H1 (cell line): ENCODE measurements around the gene TMA7B. TPM values are rescaled to one million over a fixed set of nuclear protein-coding genes. Genes with fewer than 3 reads are reported as not detected.

Experiments
- CTCF ChIA-PET: fragments of 300-600 bp; sonication (Branson Sonifier 250); formaldehyde crosslinking; loops from one replicate; lab custom pipeline; 2021; ENCODE audit not compliant: partially characterized antibody; lab: Charles Lee
- POLR2A ChIA-PET: fragments of 300-600 bp; sonication (Branson Sonifier 250); formaldehyde crosslinking; loops from one replicate; lab custom pipeline; 2021; ENCODE audit warnings: inconsistent platforms; ENCODE audit not compliant: partially characterized antibody; lab: Charles Lee
- DNase-seq, 2 experiments: peaks; one replicate each; pipeline versions ENCODE4 v3.0.0 to v3.0.0-alpha.2; 2010 to 2022; ENCODE audit warnings: low spot score in 2 of 2, low read depth in 1 of 2, mixed read lengths in 1 of 2
- FAIRE-seq: peaks from 2 replicates; lab custom pipeline; 2011; peaks lifted over from hg19 to GRCh38; lab: Jason Lieb, UNC
- H2AFZ ChIP-seq: 2 replicates; pipeline ENCODE4 v1.8.1; 2012; ENCODE audit warnings: low read length, inconsistent platforms
- H2AK5ac ChIP-seq: 2 replicates; pipeline ENCODE4 v1.6.1; 2013; ENCODE audit warnings: low read depth, low read length
- H2BK120ac ChIP-seq: replicated peaks from 2 replicates; pipeline ENCODE3; 2013; ENCODE audit warnings: low read depth, low read length, inconsistent platforms
- H2BK12ac ChIP-seq: 2 replicates; pipeline ENCODE4 v1.6.1; 2013; ENCODE audit warnings: low read depth, low read length
- H2BK15ac ChIP-seq: 2 replicates; pipeline ENCODE4 v1.6.1; 2013; ENCODE audit warnings: low read length
- H2BK20ac ChIP-seq: 2 replicates; pipeline ENCODE4 v1.6.1; 2013; ENCODE audit warnings: low read length
- H2BK5ac ChIP-seq: 2 replicates; pipeline ENCODE4 v1.6.1; 2013; ENCODE audit warnings: low read depth, low read length
- H3K14ac ChIP-seq: 2 replicates; pipeline ENCODE4 v1.6.1; 2013; ENCODE audit warnings: inconsistent platforms; ENCODE audit not compliant: insufficient read length
- H3K18ac ChIP-seq: 2 replicates; pipeline ENCODE4 v1.6.1; 2013; ENCODE audit warnings: low read length; ENCODE audit errors: extremely low read depth
- H3K23ac ChIP-seq: 2 replicates; pipeline ENCODE4 v1.6.1; 2013; ENCODE audit warnings: inconsistent platforms; ENCODE audit not compliant: insufficient read length
- H3K23me2 ChIP-seq: 2 replicates; pipeline ENCODE4 v1.6.1; 2013; ENCODE audit warnings: low read depth, low read length
- H3K27ac ChIP-seq: 2 replicates; pipeline ENCODE4 v1.6.1; 2011; ENCODE audit warnings: low read depth, low read length, inconsistent platforms
- H3K27me3 ChIP-seq, 4 experiments: replicated peaks in 1 of 4; 1 replicate in 1 of 4; 2 replicates in 3 of 4; pipeline versions ENCODE4 v1.6.1 to v1.8.1; 2011 to 2013; ENCODE audit warnings: low read length in 3 of 4, mild to moderate bottlenecking in 3 of 4, inconsistent platforms in 2 of 4, mixed read lengths in 2 of 4, moderate library complexity in 1 of 4; ENCODE audit not compliant: control insufficient read depth in 3 of 4, insufficient read depth in 3 of 4; ENCODE audit errors: extremely low read depth in 1 of 4
- H3K36me3 ChIP-seq, 4 experiments: 2 replicates each; pipeline versions ENCODE4 v1.6.1 to v1.8.1; 2011 to 2013; ENCODE audit warnings: mild to moderate bottlenecking in 4 of 4, low read length in 3 of 4, moderate library complexity in 2 of 4, control low read depth in 1 of 4, inconsistent platforms in 1 of 4; ENCODE audit not compliant: insufficient read depth in 4 of 4, control insufficient read depth in 2 of 4
- H3K4ac ChIP-seq: replicated peaks from 2 replicates; pipeline ENCODE3; 2013; ENCODE audit warnings: low read length, low read depth, mixed read lengths, inconsistent platforms; ENCODE audit not compliant: insufficient read length
- H3K4me1 ChIP-seq, 4 experiments: replicated peaks in 1 of 4; 1 replicate in 1 of 4; 2 replicates in 3 of 4; pipeline versions ENCODE4 v1.6.1 to v1.8.1; 2011 to 2013; ENCODE audit warnings: low read length in 3 of 4, inconsistent platforms in 2 of 4, mixed read lengths in 1 of 4; ENCODE audit not compliant: insufficient read depth in 4 of 4, control insufficient read depth in 3 of 4
- H3K4me2 ChIP-seq, 2 experiments: 2 replicates each; pipeline versions ENCODE4 v1.6.1 to v1.8.1; 2011 to 2013; ENCODE audit warnings: low read depth in 2 of 2, low read length in 2 of 2, control low read depth in 1 of 2, inconsistent platforms in 1 of 2, mild to moderate bottlenecking in 1 of 2; ENCODE audit not compliant: insufficient read depth in 1 of 2
- H3K4me3 ChIP-seq, 4 experiments: fragments of 200-600, 300-600 bp in 1 of 4; sonication (generic), shearing (Covaris generic), sonication (Bioruptor Twin) in 1 of 4; 2 replicates each; pipeline versions ENCODE4 v1.5.1 to v1.8.1; 2011 to 2016; ENCODE audit warnings: low read length in 4 of 4, low read depth in 3 of 4, control low read depth in 2 of 4, inconsistent platforms in 2 of 4, mild to moderate bottlenecking in 2 of 4, mixed read lengths in 1 of 4, moderate library complexity in 1 of 4; ENCODE audit not compliant: insufficient read depth in 2 of 4; ENCODE audit errors: extremely low read depth in 1 of 4
- H3K56ac ChIP-seq: replicated peaks from 2 replicates; pipeline ENCODE3; 2013; ENCODE audit warnings: low read depth, mild to moderate bottlenecking, mixed read lengths, low read length, inconsistent platforms; ENCODE audit not compliant: insufficient read length
- H3K79me1 ChIP-seq: 2 replicates; pipeline ENCODE4 v1.6.1; 2013; ENCODE audit warnings: low read depth, low read length, control low read depth
- H3K79me2 ChIP-seq, 2 experiments: 2 replicates each; pipeline versions ENCODE4 v1.6.1 to v1.8.1; 2012 to 2013; ENCODE audit warnings: low read length in 2 of 2, mild to moderate bottlenecking in 2 of 2, inconsistent platforms in 1 of 2; ENCODE audit not compliant: insufficient read depth in 2 of 2, control insufficient read depth in 1 of 2
- H3K9ac ChIP-seq, 4 experiments: replicated peaks in 1 of 4; 1 replicate in 1 of 4; 2 replicates in 3 of 4; pipeline versions ENCODE4 v1.6.1 to v1.8.1; 2011 to 2013; ENCODE audit warnings: low read depth in 3 of 4, low read length in 3 of 4, control low read depth in 2 of 4, mild to moderate bottlenecking in 2 of 4, moderate library complexity in 2 of 4, inconsistent platforms in 1 of 4; ENCODE audit errors: extremely low read depth in 1 of 4
- H3K9me3 ChIP-seq, 2 experiments: 2 replicates each; pipeline versions ENCODE4 v1.6.1 to v1.8.1; 2012 to 2013; ENCODE audit warnings: mild to moderate bottlenecking in 2 of 2, moderate library complexity in 2 of 2, control low read depth in 1 of 2, inconsistent platforms in 1 of 2, low read depth in 1 of 2, low read length in 1 of 2, mixed read lengths in 1 of 2; ENCODE audit not compliant: insufficient read depth in 2 of 2
- H4K20me1 ChIP-seq, 2 experiments: replicated peaks in 1 of 2; 2 replicates each; pipeline versions ENCODE3 to v1.8.1; 2011 to 2013; ENCODE audit warnings: inconsistent platforms in 2 of 2, low read length in 2 of 2, mild to moderate bottlenecking in 1 of 2; ENCODE audit not compliant: insufficient read depth in 2 of 2, control insufficient read depth in 1 of 2
- H4K5ac ChIP-seq: 2 replicates; pipeline ENCODE4 v1.6.1; 2013; ENCODE audit warnings: low read length, low read depth, mixed read lengths, inconsistent platforms; ENCODE audit not compliant: insufficient read length
- H4K8ac ChIP-seq: 2 replicates; pipeline ENCODE4 v1.8.0; 2013; ENCODE audit warnings: mild to moderate bottlenecking, moderate library complexity, low read length, inconsistent platforms; ENCODE audit not compliant: insufficient read depth; ENCODE audit errors: extremely low read depth
- H4K91ac ChIP-seq: replicated peaks from 2 replicates; pipeline ENCODE3; 2013; ENCODE audit warnings: low read length, mixed read lengths, inconsistent platforms; ENCODE audit not compliant: insufficient read length
- ATF3 ChIP-seq: IDR thresholded peaks from 2 replicates; pipeline ENCODE4 v1.6.1; 2011; ENCODE audit warnings: low read depth, mild to moderate bottlenecking, low read length; ENCODE audit not compliant: insufficient read depth
- BRCA1 ChIP-seq: IDR thresholded peaks from 2 replicates; pipeline ENCODE4 v1.6.1; 2012; ENCODE audit warnings: low read depth, low read length, improper control_type of control experiment
- E2F6 ChIP-seq: IDR thresholded peaks from 2 replicates; pipeline ENCODE4 v1.6.1; 2012; ENCODE audit warnings: inconsistent platforms
- EGR1 ChIP-seq: IDR thresholded peaks from 2 replicates; pipeline ENCODE4 v1.6.1; 2011; ENCODE audit warnings: low read depth, low read length, borderline replicate concordance
- GABPA ChIP-seq: IDR thresholded peaks from 2 replicates; pipeline ENCODE4 v1.6.1; 2011; ENCODE audit warnings: mild to moderate bottlenecking, low read length, moderate library complexity, borderline replicate concordance; ENCODE audit not compliant: insufficient read depth
- GTF2F1 ChIP-seq: IDR thresholded peaks from 2 replicates; pipeline ENCODE4 v1.6.1; 2012; ENCODE audit warnings: low read depth, low read length, improper control_type of control experiment, borderline replicate concordance
- KDM1A ChIP-seq: fragments of 200-600, 300-600 bp; sonication (generic); IDR thresholded peaks from 2 replicates; pipeline ENCODE4 v1.7.1; 2016; ENCODE audit warnings: mild to moderate bottlenecking, low read length, borderline replicate concordance
- RFX5 ChIP-seq: IDR thresholded peaks from 2 replicates; pipeline ENCODE4 v1.6.1; 2011; ENCODE audit warnings: low read depth, low read length, improper control_type of control experiment, borderline replicate concordance
- SIX5 ChIP-seq: IDR thresholded peaks from 2 replicates; pipeline ENCODE4 v1.6.1; 2011; ENCODE audit warnings: mild to moderate bottlenecking, low read depth, low read length
- SP2 ChIP-seq: IDR thresholded peaks from 2 replicates; pipeline ENCODE4 v1.6.1; 2012; ENCODE audit warnings: mild to moderate bottlenecking, low read length, inconsistent platforms
- TCF12 ChIP-seq: IDR thresholded peaks from 2 replicates; pipeline ENCODE4 v1.6.1; 2011; ENCODE audit warnings: low read depth, mild to moderate bottlenecking, low read length
- WGBS, 2 experiments: shearing (Covaris generic) in 1 of 2; methylation state at CpG; one replicate each; pipeline versions ENCODE4 v1.1.6 to v1.1.7; 2013 to 2015; ENCODE audit warnings: low lambda C conversion rate in 2 of 2, mixed read lengths in 2 of 2, inconsistent platforms in 1 of 2, low coverage in 1 of 2, missing lambda C conversion rate in 1 of 2; ENCODE audit not compliant: insufficient replicate concordance in 2 of 2, insufficient coverage in 1 of 2, insufficient read length in 1 of 2; ENCODE audit errors: extremely low coverage in 1 of 2, missing lambda C conversion rate in 1 of 2; 5-methylcytosine and 5-hydroxymethylcytosine counted together
- polyA plus RNA-seq, 7 experiments: library from polyadenylated mRNA; depleted of rRNA in 3 of 7; stranded (reverse) in 5 of 7; unstranded in 2 of 7; fragments of >200 nt in 5 of 7; fragments of 200-250 nt in 2 of 7; gene quantifications; 1 replicate in 5 of 7; 2 replicates in 1 of 7; 4 replicates in 1 of 7; pipeline versions ENCODE4 v1.2.1 to v1.2.3, GENCODE V29; 2011 to 2013; ENCODE audit warnings: missing spikeins in 2 of 7, mixed read lengths in 2 of 7
- total RNA-seq: library from RNA; stranded (reverse); fragmentation: NEBNext Ultra II Directional; extraction: Animal tissue kit (Norgen Biotek cat#: 25700); gene quantifications from 2 replicates; pipeline ENCODE4 v1.2.1, GENCODE V29; 2021

Gene TMA7B
- total and polyA plus RNA-seq, 2 of the 8 experiments (the other 6 are each of a cell fraction or from before 2014, with no cell fraction given) = not detected

GRCh38 chr22:39991159-39991860, 31.1 kb downstream of the TMA7B start:
- H3K18ac ChIP-seq = no peak overlapping the region
- H2BK15ac ChIP-seq = no peak overlapping the region
- H3K56ac ChIP-seq = no peak overlapping the region
- H3K4me3 ChIP-seq = no peak overlapping the region
- FAIRE-seq = no peak
- peaks cover 8% of the 10 kb centered on the region; the same call in 1 of the 2 replicates for H3K23me2 ChIP-seq
- no peak overlapping the region for H2BK5ac ChIP-seq
- H3K14ac ChIP-seq = no peak overlapping the region
- peaks cover 0 to 19% (median 14%) of the 10 kb centered on the region in 4 experiments; a peak in 6 of 7 replicates for H3K27me3 ChIP-seq
- no peak overlapping the region for H2AK5ac ChIP-seq
- no peak overlapping the region for H3K23ac ChIP-seq
- H3K4ac ChIP-seq = no peak overlapping the region
- no peak overlapping the region for H3K4me2 ChIP-seq
- H3K9ac ChIP-seq = no peak overlapping the region
- no peak overlapping the region for H4K5ac ChIP-seq
- POLR2A ChIA-PET = interaction anchor here (1.4 kb wide), 1 partner anchor 469 kb away, joined by 3 read pairs; no protein-coding TSS in a partner anchor
- H4K20me1 ChIP-seq = no peaks in the 10 kb centered on the region
- no peak overlapping the region for H2BK120ac ChIP-seq
- H3K27ac ChIP-seq = no peak overlapping the region
- CTCF ChIA-PET = interaction anchor here (0.6 to 1.7 kb wide), 4 partner anchors 16 to 58 kb away, joined by 4 to 6 read pairs (median 6); no protein-coding TSS in a partner anchor
- H2BK20ac ChIP-seq = no peak overlapping the region
- H3K9me3 ChIP-seq = no peaks in the 10 kb centered on the region
- H2BK12ac ChIP-seq = no peak overlapping the region
- H2AFZ ChIP-seq = no peak overlapping the region
- peaks cover 0 to 8% of the 10 kb centered on the region in 2 experiments; a peak in 2 of 4 replicates for H3K79me2 ChIP-seq
- no peaks in the 10 kb centered on the region for H3K36me3 ChIP-seq
- 0 out of 2 replicates have a peak, but pooled peaks cover 3% of the 10 kb centered on the region for H3K79me1 ChIP-seq
- DNase-seq = no peak
- H4K8ac ChIP-seq = no peak overlapping the region
- H4K91ac ChIP-seq = no peak overlapping the region
- H3K4me1 ChIP-seq = peaks cover 4 to 15% (median 11%) of the 10 kb centered on the region in 4 experiments; a peak in 6 of 7 replicates
- WGBS, 2 experiments = 91% methylated on average over 9 of the region's 9 CpGs; no CpG with 5 or more reads in 1 of the 2 experiments
- TF ChIP-seq ATF3 = no peak
- no peak for TF ChIP-seq KDM1A
- TF ChIP-seq TCF12 = no peak
- TF ChIP-seq EGR1 = no peak
- TF ChIP-seq GABPA = no peak
- no peak for TF ChIP-seq E2F6
- TF ChIP-seq RFX5 = no peak
- TF ChIP-seq GTF2F1 = no peak
- no peak for TF ChIP-seq SIX5
- TF ChIP-seq BRCA1 = no peak
- no peak for TF ChIP-seq SP2
